GM23338 (cell line): ENCODE results near the gene LYZL1.

ENCODE experiments used
- CTCF ChIP-seq, 2 experiments: fragments of 200-600 bp in 1 of 2; sonication (generic) in 1 of 2; conservative IDR thresholded peaks; 2 replicates each; pipeline versions ENCODE4 v1.5.1 to v1.6.1; 2016 to 2017; ENCODE audit warnings: antibody characterized with exemption in 2 of 2, low read depth in 2 of 2, mild to moderate bottlenecking in 2 of 2, moderate library complexity in 1 of 2
- EZH2 ChIP-seq: fragments of 200-600 bp; sonication (generic); IDR thresholded peaks from one replicate; pipeline ENCODE4 v1.8.0; 2017; ENCODE audit warnings: antibody characterized with exemption, mild to moderate bottlenecking, low read depth; ENCODE audit not compliant: unreplicated experiment

- TF ChIP-seq EZH2 (no peak), CTCF (conservative IDR thresholded peaks at IDR 0.05; ENCODE audit: low read depth in 2 of 2) (no peak)
Observed at GRCh38 chr10:29270883-29271282, 18.0 kb upstream of the LYZL1 start.
